ENCODE data around the gene C8B. TPM values are rescaled to one million over a fixed set of nuclear protein-coding genes. Genes with fewer than 3 reads are reported as not detected.

C8B gene
- total and polyA plus RNA-seq, 3 donors from 2014 or later = 0.25 to 0.59 (median 0.39) TPM

DNA sequence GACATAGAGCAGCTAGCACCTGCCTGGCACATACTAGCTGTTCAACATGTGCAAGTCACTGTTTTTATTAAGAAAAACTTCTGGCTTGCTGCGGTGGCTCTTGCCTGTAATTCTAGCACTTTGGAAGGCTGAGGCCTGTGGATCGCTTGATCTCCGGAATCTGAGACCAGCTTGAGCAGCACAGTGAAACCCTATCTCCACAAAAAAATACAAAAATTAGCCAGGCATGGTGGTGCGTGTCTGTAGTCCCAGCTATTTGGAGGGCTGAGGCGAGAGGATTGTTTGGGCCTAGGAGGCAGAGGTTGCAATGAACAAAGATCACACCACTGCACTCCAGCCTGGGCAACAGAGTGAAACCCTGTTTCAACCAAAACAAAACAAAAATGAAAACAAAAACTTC lies 27.7 kb upstream of the C8B start:
- intact Hi-C loops (cut with DNase I; ENCODE audit: low total_unique reads) = no loop called here
- no peak for DNase-seq
- no peaks in the 10 kb centered on the region for H3K9me3 ChIP-seq
- WGBS, 2 donors = 84% methylated on average over 5 of the region's 5 CpGs
- H3K27me3 ChIP-seq = no peaks in the 10 kb centered on the region
- H3K4me1 ChIP-seq = no peaks in the 10 kb centered on the region
- TF ChIP-seq, protein P1, sequence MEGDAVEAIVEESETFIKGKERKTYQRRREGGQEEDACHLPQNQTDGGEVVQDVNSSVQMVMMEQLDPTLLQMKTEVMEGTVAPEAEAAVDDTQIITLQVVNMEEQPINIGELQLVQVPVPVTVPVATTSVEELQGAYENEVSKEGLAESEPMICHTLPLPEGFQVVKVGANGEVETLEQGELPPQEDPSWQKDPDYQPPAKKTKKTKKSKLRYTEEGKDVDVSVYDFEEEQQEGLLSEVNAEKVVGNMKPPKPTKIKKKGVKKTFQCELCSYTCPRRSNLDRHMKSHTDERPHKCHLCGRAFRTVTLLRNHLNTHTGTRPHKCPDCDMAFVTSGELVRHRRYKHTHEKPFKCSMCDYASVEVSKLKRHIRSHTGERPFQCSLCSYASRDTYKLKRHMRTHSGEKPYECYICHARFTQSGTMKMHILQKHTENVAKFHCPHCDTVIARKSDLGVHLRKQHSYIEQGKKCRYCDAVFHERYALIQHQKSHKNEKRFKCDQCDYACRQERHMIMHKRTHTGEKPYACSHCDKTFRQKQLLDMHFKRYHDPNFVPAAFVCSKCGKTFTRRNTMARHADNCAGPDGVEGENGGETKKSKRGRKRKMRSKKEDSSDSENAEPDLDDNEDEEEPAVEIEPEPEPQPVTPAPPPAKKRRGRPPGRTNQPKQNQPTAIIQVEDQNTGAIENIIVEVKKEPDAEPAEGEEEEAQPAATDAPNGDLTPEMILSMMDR (IDR thresholded peaks at IDR 0.05) = no peak
- no peak for TF ChIP-seq POLR2A (IDR thresholded peaks at IDR 0.05)
- no peak overlapping the region for H3K27ac ChIP-seq
- H3K4me3 ChIP-seq = no peak overlapping the region
- no peaks in the 10 kb centered on the region for H3K36me3 ChIP-seq (ENCODE audit: low read depth, missing control alignments)

GRCh38 chr1:56992318-56993125 lies 26.7 kb upstream of the C8B start:
- no peak overlapping the region for H3K27ac ChIP-seq
- no peak overlapping the region for H3K4me3 ChIP-seq
- H3K36me3 ChIP-seq (ENCODE audit: low read depth, missing control alignments) = no peaks in the 10 kb centered on the region
- TF ChIP-seq POLR2A (IDR thresholded peaks at IDR 0.05) = no peak
- TF ChIP-seq, protein P1 (IDR thresholded peaks at IDR 0.05) = no peak
- H3K9me3 ChIP-seq = no peaks in the 10 kb centered on the region
- no peaks in the 10 kb centered on the region for H3K27me3 ChIP-seq
- intact Hi-C loops (cut with DNase I; ENCODE audit: low total_unique reads) = no loop called here
- 89 to 91% methylated on average over 15 of the region's 15 CpGs for WGBS, 2 donors
- H3K4me1 ChIP-seq = no peaks in the 10 kb centered on the region
- DNase-seq = no peak

GRCh38 chr1:56991576-56991975 lies 25.8 kb upstream of the C8B start:
- intact Hi-C loops (cut with DNase I; ENCODE audit: low total_unique reads) = no loop called here
- TF ChIP-seq, protein P1 (IDR thresholded peaks at IDR 0.05) = no peak
- no peak for TF ChIP-seq POLR2A (IDR thresholded peaks at IDR 0.05)

DNA sequence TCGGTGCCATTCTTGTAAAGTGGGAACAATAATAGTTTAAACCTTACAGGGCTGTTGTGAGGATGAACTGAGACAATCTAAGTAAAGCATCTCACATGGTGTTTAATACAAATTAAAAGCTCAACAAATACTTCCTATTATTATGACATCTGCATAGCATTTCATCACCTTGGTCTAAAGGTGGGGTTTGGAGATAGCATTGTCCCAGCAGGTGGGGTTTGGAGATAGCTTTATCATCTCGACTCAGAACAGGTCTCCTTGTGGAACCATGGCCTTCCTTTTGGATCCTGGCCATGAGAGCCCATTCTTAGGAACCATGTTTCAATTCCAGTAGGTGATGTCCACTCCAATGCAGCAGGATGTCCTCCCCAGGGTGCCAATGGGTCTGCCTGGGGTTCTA lies 20.6 kb upstream of the C8B start:
- Histone ChIP-seq H3K9me3 (no peaks in the 10 kb centered on the region), H3K36me3 (ENCODE audit: low read depth, missing control alignments) (no peaks in the 10 kb centered on the region), H3K4me1 (no peaks in the 10 kb centered on the region), H3K27me3 (no peaks in the 10 kb centered on the region), H3K4me3 (no peak overlapping the region), H3K27ac (no peak overlapping the region)
- TF ChIP-seq, protein P1 (IDR thresholded peaks at IDR 0.05) = no peak
- TF ChIP-seq POLR2A (IDR thresholded peaks at IDR 0.05) = no peak
- intact Hi-C loops (cut with DNase I; ENCODE audit: low total_unique reads) = no loop called here
- WGBS, 2 donors = 83 to 85% methylated on average over 2 of the region's 2 CpGs
- DNase-seq = no peak

More at GRCh38 chr1:56991576-56991975, 25.8 kb upstream of the C8B start:
- Histone ChIP-seq H3K27ac (no peak overlapping the region), H3K27me3 (no peaks in the 10 kb centered on the region), H3K4me1 (no peaks in the 10 kb centered on the region), H3K4me3 (no peak overlapping the region), H3K36me3 (ENCODE audit: low read depth, missing control alignments) (no peaks in the 10 kb centered on the region), H3K9me3 (no peaks in the 10 kb centered on the region)
- WGBS, 2 donors = 75 to 82% methylated on average over 3 of the region's 3 CpGs
- DNase-seq = no peak

- no peaks in the 10 kb centered on the region for H3K9me3 ChIP-seq
- no peak overlapping the region for H3K27ac ChIP-seq
- no peak for DNase-seq
- H3K4me3 ChIP-seq = no peak overlapping the region
- 96 to 100% methylated on average over 2 of the region's 2 CpGs for WGBS, 2 donors
- intact Hi-C loops (cut with DNase I; ENCODE audit: low total_unique reads) = no loop called here
- no peaks in the 10 kb centered on the region for H3K27me3 ChIP-seq
- H3K36me3 ChIP-seq (ENCODE audit: low read depth, missing control alignments) = no peaks in the 10 kb centered on the region
- H3K4me1 ChIP-seq = no peaks in the 10 kb centered on the region
- TF ChIP-seq, protein P1 (IDR thresholded peaks at IDR 0.05) = no peak
- no peak for TF ChIP-seq POLR2A (IDR thresholded peaks at IDR 0.05)
Observed at GRCh38 chr1:56985857-56986256, 20.0 kb upstream of the C8B start.

All from testis (tissue), 3 donors.